Keratinocyte (primary cell): ENCODE results near the gene PITPNC1. TPM values are rescaled to one million over a fixed set of nuclear protein-coding genes. Genes with fewer than 3 reads are reported as not detected.

ENCODE experiments used
- DNase-seq: peaks from one replicate; pipeline ENCODE4 v3.0.0-alpha.2; 2011; ENCODE audit warnings: low read depth, missing footprints, low spot score
- FAIRE-seq: peaks from 2 replicates; lab custom pipeline; 2011; peaks lifted over from hg19 to GRCh38; lab: Jason Lieb, UNC
- H2AFZ ChIP-seq: 2 replicates; pipeline ENCODE4 v1.6.0; 2012; ENCODE audit warnings: low read length, control low read depth, inconsistent platforms; ENCODE audit not compliant: control insufficient read depth
- H3K27ac ChIP-seq: 2 replicates; pipeline ENCODE4 v1.5.1; 2011; ENCODE audit warnings: low read length; ENCODE audit not compliant: control insufficient read depth, insufficient read depth
- H3K27me3 ChIP-seq: 3 replicates; pipeline ENCODE4 v1.6.0; 2011; ENCODE audit warnings: low read length; ENCODE audit not compliant: control insufficient read depth, insufficient read depth; ENCODE audit errors: extremely low read depth
- H3K36me3 ChIP-seq, 2 experiments: 2 replicates in 1 of 2; 3 replicates in 1 of 2; pipeline ENCODE4 v1.5.1; 2011; ENCODE audit warnings: low read length in 2 of 2, mild to moderate bottlenecking in 1 of 2; ENCODE audit not compliant: control insufficient read depth in 2 of 2, insufficient read depth in 2 of 2; ENCODE audit errors: extremely low read depth in 1 of 2
- H3K4me1 ChIP-seq: 3 replicates; pipeline ENCODE4 v1.5.1; 2011; ENCODE audit warnings: low read length; ENCODE audit not compliant: control insufficient read depth, insufficient read depth; ENCODE audit errors: extremely low read depth
- H3K4me2 ChIP-seq: 3 replicates; pipeline ENCODE4 v1.6.0; 2011; ENCODE audit warnings: low read depth, low read length; ENCODE audit not compliant: control insufficient read depth, insufficient read depth; ENCODE audit errors: extremely low read depth
- H3K4me3 ChIP-seq, 3 experiments: fragments of 200-600 bp in 1 of 3; sonication (generic) in 1 of 3; 2 replicates in 2 of 3; 3 replicates in 1 of 3; pipeline ENCODE4 v1.5.1; 2011 to 2016; ENCODE audit warnings: low read length in 3 of 3, mild to moderate bottlenecking in 3 of 3, control low read depth in 2 of 3, inconsistent platforms in 1 of 3, low read depth in 1 of 3, mixed read lengths in 1 of 3, mixed run types in 1 of 3, moderate library complexity in 1 of 3; ENCODE audit not compliant: control insufficient read depth in 2 of 3, insufficient read depth in 2 of 3; ENCODE audit errors: extremely low read depth in 1 of 3
- H3K79me2 ChIP-seq: 2 replicates; pipeline ENCODE4 v1.6.0; 2012; ENCODE audit warnings: low read length; ENCODE audit not compliant: control insufficient read depth, insufficient read depth
- H3K9ac ChIP-seq: 3 replicates; pipeline ENCODE4 v1.6.0; 2011; ENCODE audit warnings: low read length; ENCODE audit not compliant: control insufficient read depth, insufficient read depth; ENCODE audit errors: extremely low read depth
- H3K9me1 ChIP-seq: 3 replicates; pipeline ENCODE4 v1.6.0; 2011; ENCODE audit warnings: low read length; ENCODE audit not compliant: control insufficient read depth, insufficient read depth; ENCODE audit errors: extremely low read depth
- H3K9me3 ChIP-seq: 2 replicates; pipeline ENCODE4 v1.5.1; 2012; ENCODE audit warnings: low read depth, low read length; ENCODE audit not compliant: control insufficient read depth
- H4K20me1 ChIP-seq: 3 replicates; pipeline ENCODE4 v1.6.0; 2011; ENCODE audit warnings: low read length; ENCODE audit not compliant: control insufficient read depth, insufficient read depth; ENCODE audit errors: extremely low read depth
- EZH2 ChIP-seq: IDR thresholded peaks from one replicate; pipeline ENCODE4 v1.6.1; 2012; ENCODE audit warnings: inconsistent platforms, mild to moderate bottlenecking, low read length, moderate library complexity
- dilution Hi-C: fragments of 300-500 bp; cut with MboI; formaldehyde crosslinking; loops from one replicate; pipeline ENCODE4 v1.7.0; 2020; ENCODE audit warnings: low sequenced_read_pairs; ENCODE audit not compliant: extremely low pct_ligation_motif_present
- polyA plus RNA-seq, 5 experiments: library from polyadenylated mRNA; depleted of rRNA in 3 of 5; stranded (reverse) in 3 of 5; stranded (forward) in 1 of 5; unstranded in 1 of 5; fragments of >200 nt; gene quantifications; 1 replicate in 1 of 5; 2 replicates in 3 of 5; 3 replicates in 1 of 5; pipeline versions ENCODE4 v1.2.1 to v1.2.3, GENCODE V29; 2011 to 2012; ENCODE audit warnings: missing spikeins in 2 of 5, low read depth in 1 of 5, low replicate concordance in 1 of 5
- TF ChIP-seq, protein P1 (sequence below), 3 experiments: IDR thresholded peaks in 1 of 3; conservative IDR thresholded peaks in 1 of 3; optimal IDR thresholded peaks in 1 of 3; 2 replicates in 2 of 3; 3 replicates in 1 of 3; pipeline versions ENCODE3 to v1.5.1; 2011; ENCODE audit warnings: low read length in 3 of 3, mild to moderate bottlenecking in 3 of 3, moderate library complexity in 2 of 3, control low read depth in 1 of 3, inconsistent platforms in 1 of 3; ENCODE audit not compliant: insufficient read depth in 2 of 3; ENCODE audit errors: extremely low read depth in 1 of 3

The PITPNC1 gene
- polyA plus RNA-seq, 1 donor (not counting 4 experiments of a cell fraction or from before 2014, with no cell fraction given): 24.8 TPM

DNA sequence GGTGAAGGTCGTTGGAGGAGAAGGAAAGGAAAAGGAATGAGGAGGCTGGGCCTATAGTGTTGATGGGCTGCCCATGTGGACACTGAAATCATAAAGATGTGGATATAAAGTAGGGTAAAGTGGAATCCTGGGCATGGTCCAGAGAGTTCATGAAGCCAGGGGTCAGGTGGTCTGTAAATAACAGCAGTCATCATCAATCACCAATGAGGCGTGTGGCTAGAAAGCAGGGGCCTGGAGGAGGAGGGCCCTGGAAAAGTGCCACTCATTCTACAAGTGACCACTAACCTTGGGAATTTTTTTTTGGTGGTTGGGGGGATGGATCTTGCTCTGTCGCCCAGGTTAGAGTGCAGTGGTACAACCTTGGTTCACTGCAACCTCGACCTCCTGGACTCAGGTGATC is 225.4 kb downstream of the PITPNC1 start:
- no peaks in the 10 kb centered on the region for H3K79me2 ChIP-seq
- H3K36me3 ChIP-seq: peaks cover 0 to 5% of the 10 kb centered on the region in 2 experiments
- DNase-seq (no peak), FAIRE-seq (no peak)
- no peak overlapping the region for H3K27ac ChIP-seq
- no peak overlapping the region for H3K4me3 ChIP-seq
- H2AFZ ChIP-seq: no peak overlapping the region
- peaks cover 6% of the 10 kb centered on the region for H3K4me1 ChIP-seq
- no peaks in the 10 kb centered on the region for H3K27me3 ChIP-seq
- TF ChIP-seq, protein P1, sequence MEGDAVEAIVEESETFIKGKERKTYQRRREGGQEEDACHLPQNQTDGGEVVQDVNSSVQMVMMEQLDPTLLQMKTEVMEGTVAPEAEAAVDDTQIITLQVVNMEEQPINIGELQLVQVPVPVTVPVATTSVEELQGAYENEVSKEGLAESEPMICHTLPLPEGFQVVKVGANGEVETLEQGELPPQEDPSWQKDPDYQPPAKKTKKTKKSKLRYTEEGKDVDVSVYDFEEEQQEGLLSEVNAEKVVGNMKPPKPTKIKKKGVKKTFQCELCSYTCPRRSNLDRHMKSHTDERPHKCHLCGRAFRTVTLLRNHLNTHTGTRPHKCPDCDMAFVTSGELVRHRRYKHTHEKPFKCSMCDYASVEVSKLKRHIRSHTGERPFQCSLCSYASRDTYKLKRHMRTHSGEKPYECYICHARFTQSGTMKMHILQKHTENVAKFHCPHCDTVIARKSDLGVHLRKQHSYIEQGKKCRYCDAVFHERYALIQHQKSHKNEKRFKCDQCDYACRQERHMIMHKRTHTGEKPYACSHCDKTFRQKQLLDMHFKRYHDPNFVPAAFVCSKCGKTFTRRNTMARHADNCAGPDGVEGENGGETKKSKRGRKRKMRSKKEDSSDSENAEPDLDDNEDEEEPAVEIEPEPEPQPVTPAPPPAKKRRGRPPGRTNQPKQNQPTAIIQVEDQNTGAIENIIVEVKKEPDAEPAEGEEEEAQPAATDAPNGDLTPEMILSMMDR (optimal IDR thresholded peaks at IDR 0.05 in 1 of 3, IDR thresholded peaks at IDR 0.05 in 1 of 3, conservative IDR thresholded peaks at IDR 0.05 in 1 of 3; ENCODE audit: extremely low read depth in 1 of 3, insufficient read depth in 2 of 3, low read length in 3 of 3): no peak
- TF ChIP-seq EZH2: no peak
- no peak overlapping the region for H3K4me2 ChIP-seq
- H3K9me1 ChIP-seq: no peaks in the 10 kb centered on the region
- no peak overlapping the region for H3K9ac ChIP-seq
- H3K9me3 ChIP-seq: no peaks in the 10 kb centered on the region
- dilution Hi-C loops: no loop called here
- no peaks in the 10 kb centered on the region for H4K20me1 ChIP-seq

DNA sequence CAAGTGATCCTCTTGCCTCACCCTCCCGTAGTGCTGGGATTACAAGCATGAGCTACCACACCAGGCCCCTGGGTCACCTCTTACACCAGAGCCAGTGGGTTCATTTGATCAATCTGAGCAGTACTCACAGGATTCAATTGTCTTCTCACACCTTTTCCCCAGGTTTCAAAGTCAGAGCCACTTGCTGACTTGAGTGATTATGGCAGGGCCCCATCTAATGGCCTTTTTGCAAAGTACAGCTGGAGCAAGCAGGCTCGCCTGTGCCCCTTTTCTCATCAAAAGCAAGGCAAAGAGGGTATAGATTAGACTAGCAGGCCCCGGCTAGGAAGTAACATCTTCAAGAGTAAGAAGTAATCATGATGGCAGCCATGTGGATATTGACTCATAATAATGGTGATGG is 225.9 kb downstream of the PITPNC1 start:
- DNase-seq: no peak
- FAIRE-seq: no peak
- Histone ChIP-seq H4K20me1 (no peaks in the 10 kb centered on the region), H3K9me3 (no peaks in the 10 kb centered on the region), H3K9me1 (no peaks in the 10 kb centered on the region), H3K27me3 (no peaks in the 10 kb centered on the region), H2AFZ (no peak overlapping the region), H3K4me1 (peaks cover 8% of the 10 kb centered on the region), H3K4me3 (no peak overlapping the region), H3K79me2 (no peaks in the 10 kb centered on the region), H3K4me2 (no peak overlapping the region), H3K9ac (no peak overlapping the region), H3K27ac (no peak overlapping the region), H3K36me3 (peaks cover 0 to 5% of the 10 kb centered on the region in 2 experiments)
- dilution Hi-C loops: no loop called here
- TF ChIP-seq EZH2: no peak
- TF ChIP-seq, protein P1 (optimal IDR thresholded peaks at IDR 0.05 in 1 of 3, IDR thresholded peaks at IDR 0.05 in 1 of 3, conservative IDR thresholded peaks at IDR 0.05 in 1 of 3; ENCODE audit: extremely low read depth in 1 of 3, insufficient read depth in 2 of 3, low read length in 3 of 3): peak; percentile 29 to 46 (median 41)
